GM12872 (cell line): Measurements from ENCODE around the gene IRF1.

Experiments used
- TF ChIP-seq, protein P1 (sequence below): IDR thresholded peaks from 3 replicates; pipeline ENCODE4 v1.5.1; 2011; ENCODE audit warnings: low read depth, mild to moderate bottlenecking, low read length, moderate library complexity; ENCODE audit not compliant: insufficient read depth

The IRF1 gene

GRCh38 chr5:132458226-132458560, 32.4 kb downstream of the IRF1 start:
- TF ChIP-seq, protein P1, sequence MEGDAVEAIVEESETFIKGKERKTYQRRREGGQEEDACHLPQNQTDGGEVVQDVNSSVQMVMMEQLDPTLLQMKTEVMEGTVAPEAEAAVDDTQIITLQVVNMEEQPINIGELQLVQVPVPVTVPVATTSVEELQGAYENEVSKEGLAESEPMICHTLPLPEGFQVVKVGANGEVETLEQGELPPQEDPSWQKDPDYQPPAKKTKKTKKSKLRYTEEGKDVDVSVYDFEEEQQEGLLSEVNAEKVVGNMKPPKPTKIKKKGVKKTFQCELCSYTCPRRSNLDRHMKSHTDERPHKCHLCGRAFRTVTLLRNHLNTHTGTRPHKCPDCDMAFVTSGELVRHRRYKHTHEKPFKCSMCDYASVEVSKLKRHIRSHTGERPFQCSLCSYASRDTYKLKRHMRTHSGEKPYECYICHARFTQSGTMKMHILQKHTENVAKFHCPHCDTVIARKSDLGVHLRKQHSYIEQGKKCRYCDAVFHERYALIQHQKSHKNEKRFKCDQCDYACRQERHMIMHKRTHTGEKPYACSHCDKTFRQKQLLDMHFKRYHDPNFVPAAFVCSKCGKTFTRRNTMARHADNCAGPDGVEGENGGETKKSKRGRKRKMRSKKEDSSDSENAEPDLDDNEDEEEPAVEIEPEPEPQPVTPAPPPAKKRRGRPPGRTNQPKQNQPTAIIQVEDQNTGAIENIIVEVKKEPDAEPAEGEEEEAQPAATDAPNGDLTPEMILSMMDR: no peak

- TF ChIP-seq, protein P1: no peak
These were observed 33.0 kb downstream of the IRF1 start for GRCh38 chr5:132457371-132458225.

DNA sequence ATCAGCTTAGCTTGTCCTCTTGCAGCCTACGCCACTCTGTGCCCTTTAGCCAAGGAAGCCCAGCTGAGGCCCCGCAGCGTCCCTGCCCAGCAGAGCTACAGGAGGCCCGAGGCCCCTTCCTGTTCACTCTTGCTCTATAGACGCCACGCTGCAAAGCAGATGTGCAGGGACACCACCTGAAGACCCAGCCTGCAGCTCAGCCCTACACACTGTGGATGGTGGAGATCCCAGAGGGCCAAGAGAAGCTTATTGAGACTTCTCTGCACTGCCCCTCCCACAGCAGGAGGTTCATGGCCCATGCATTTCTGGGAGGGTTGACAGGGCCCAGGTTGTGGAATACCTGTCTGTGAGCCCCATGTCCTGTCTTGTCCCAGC, 33.6 kb downstream of the IRF1 start:
- TF ChIP-seq, protein P1: no peak

GRCh38 chr5:132456296-132456986, 34.1 kb downstream of the IRF1 start:
- TF ChIP-seq, protein P1: no peak

DNA sequence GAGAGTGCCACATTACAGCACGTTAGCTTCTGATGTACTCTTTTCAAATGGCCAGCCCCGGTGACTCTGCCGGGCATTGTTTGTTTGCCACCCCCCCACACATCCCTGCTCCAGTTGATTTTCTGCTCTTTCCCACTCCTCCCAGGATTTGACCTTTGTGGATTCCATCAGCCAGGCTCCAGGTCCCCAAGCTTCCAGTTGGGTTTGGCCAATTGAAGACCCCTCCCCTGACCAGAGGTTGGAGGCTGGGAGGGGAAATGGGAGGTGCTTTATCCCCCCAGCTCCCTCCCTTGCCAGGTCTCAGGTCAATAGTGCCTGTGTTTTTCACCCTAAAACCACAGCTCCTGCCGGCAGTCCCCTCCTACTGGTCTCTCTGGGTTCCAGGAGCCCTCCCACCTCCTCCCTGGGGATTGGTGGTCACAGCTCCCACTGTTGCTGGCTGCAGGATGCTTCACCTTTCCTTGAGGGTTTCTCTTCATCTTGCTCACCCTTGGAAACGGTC, 34.9 kb downstream of the IRF1 start:
- TF ChIP-seq, protein P1: no peak

DNA sequence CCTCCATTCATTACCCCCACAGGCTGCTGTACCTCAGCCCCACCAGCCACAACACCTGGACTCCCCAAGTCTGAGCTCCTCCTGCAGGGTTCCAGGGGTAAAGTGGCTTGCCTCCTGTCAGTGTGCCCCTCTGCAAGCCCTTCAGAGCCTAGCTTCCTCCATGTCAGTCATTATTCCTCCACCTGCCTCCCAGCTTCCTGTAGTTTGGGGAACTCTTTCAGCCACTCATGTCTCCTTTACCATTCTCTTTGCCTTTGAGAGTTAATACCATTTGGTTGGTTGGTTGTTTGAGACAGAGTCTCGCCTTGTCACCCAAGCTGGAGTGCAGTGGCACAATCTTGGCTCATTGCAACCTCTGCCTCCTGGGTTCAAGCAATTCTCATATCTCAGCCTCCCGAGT, 36.2 kb downstream of the IRF1 start:
- TF ChIP-seq, protein P1: no peak

- TF ChIP-seq, protein P1: no peak
These were observed 39.2 kb downstream of the IRF1 start for GRCh38 chr5:132451387-132451786.
